T-cell (primary cell): ENCODE results near the gene ZFYVE27. TPM values are rescaled to one million over a fixed set of nuclear protein-coding genes. Genes with fewer than 3 reads are reported as not detected.

Source experiments
- ATAC-seq, 4 experiments: fragments of 200-7000 bp in 3 of 4; fragments of 150-1000 bp in 1 of 4; cut with Tn5 transposase; replicated peaks in 1 of 4; 1 replicate in 3 of 4; 2 replicates in 1 of 4; pipeline ENCODE4 v1.10.0; 2021; ENCODE audit warnings: moderate library complexity in 3 of 4, mild to moderate bottlenecking in 2 of 4, moderate number of reproducible peaks in 1 of 4
- CTCF ChIA-PET, 2 donors: fragments of 300-600 bp; sonication (Branson Sonifier 250); formaldehyde crosslinking; loops; one replicate each; lab custom pipeline; 2022; ENCODE audit warnings: antibody characterized with exemption in 2 of 2; lab: Charles Lee
- POLR2A ChIA-PET, 2 donors: fragments of 300-600 bp; sonication (Branson Sonifier 250); formaldehyde crosslinking; loops; one replicate each; lab custom pipeline; 2022; ENCODE audit warnings: antibody characterized with exemption in 2 of 2; lab: Charles Lee
- DNase-seq, 35 experiments: peaks; one replicate each; pipeline versions ENCODE4 v3.0.0 to v3.0.0-alpha.2; 2013 to 2023
- H3K27ac ChIP-seq: one replicate; pipeline ENCODE4 v1.5.1; 2013; ENCODE audit warnings: low read length
- H3K27me3 ChIP-seq, 2 experiments: replicated peaks in 1 of 2; 1 replicate in 1 of 2; 2 replicates in 1 of 2; pipeline versions ENCODE4 v1.6.1 to v1.7.0; 2013; ENCODE audit warnings: low read length in 1 of 2, mixed read lengths in 1 of 2; ENCODE audit not compliant: control insufficient read depth in 2 of 2, insufficient read depth in 2 of 2; ENCODE audit errors: extremely low read depth in 1 of 2
- H3K36me3 ChIP-seq, 2 donors: 1 replicate in 1 of 2; 2 replicates in 1 of 2; pipeline versions ENCODE4 v1.6.1 to v1.7.0; 2013; ENCODE audit warnings: low read length in 1 of 2; ENCODE audit not compliant: control insufficient read depth in 2 of 2, insufficient read depth in 1 of 2; ENCODE audit errors: extremely low read depth in 1 of 2
- H3K4me1 ChIP-seq, 2 experiments: 1 replicate in 1 of 2; 2 replicates in 1 of 2; pipeline versions ENCODE4 v1.6.1 to v1.7.0; 2013; ENCODE audit warnings: low read length in 2 of 2, mixed read lengths in 1 of 2; ENCODE audit not compliant: insufficient read depth in 2 of 2, control insufficient read depth in 1 of 2; ENCODE audit errors: extremely low read depth in 1 of 2
- H3K4me3 ChIP-seq, 2 donors: 1 replicate in 1 of 2; 2 replicates in 1 of 2; pipeline versions ENCODE4 v1.5.1 to v1.7.0; 2013; ENCODE audit warnings: mild to moderate bottlenecking in 2 of 2, low read length in 1 of 2, moderate library complexity in 1 of 2; ENCODE audit not compliant: control insufficient read depth in 1 of 2; ENCODE audit errors: extremely low read depth in 1 of 2
- H3K9me3 ChIP-seq: 2 replicates; pipeline ENCODE4 v1.7.0; 2013
- H3K27ac Mint-ChIP-seq, 2 donors: one replicate each; pipeline ENCODE4 v1.8.0; 2020 to 2021; ENCODE audit warnings: mild to moderate bottlenecking in 2 of 2, mixed read lengths in 2 of 2
- H3K27me3 Mint-ChIP-seq, 2 donors: one replicate each; pipeline ENCODE4 v1.8.0; 2021 to 2022; ENCODE audit warnings: mixed read lengths in 2 of 2
- H3K36me3 Mint-ChIP-seq: one replicate; pipeline ENCODE4 v1.8.0; 2021; ENCODE audit warnings: mixed read lengths
- H3K4me1 Mint-ChIP-seq, 3 donors: one replicate each; pipeline ENCODE4 v1.8.0; 2020 to 2022; ENCODE audit warnings: mixed read lengths in 3 of 3, mild to moderate bottlenecking in 1 of 3
- H3K4me3 Mint-ChIP-seq, 3 donors: one replicate each; pipeline ENCODE4 v1.8.0; 2020 to 2022; ENCODE audit warnings: mild to moderate bottlenecking in 3 of 3, mixed read lengths in 3 of 3, moderate library complexity in 3 of 3
- H3K9me3 Mint-ChIP-seq, 3 donors: one replicate each; pipeline ENCODE4 v1.8.0; 2020 to 2022; ENCODE audit warnings: mixed read lengths in 3 of 3
- WGBS: methylation state at CpG from one replicate; pipeline ENCODE4 v1.1.5; 2013; ENCODE audit warnings: missing lambda C conversion rate; ENCODE audit not compliant: insufficient coverage; 5-methylcytosine and 5-hydroxymethylcytosine counted together
- total RNA-seq, 35 experiments: library from RNA in 6 of 35; stranded (reverse) in 6 of 35; fragments of 120-200 nt in 1 of 35; gene quantifications; one replicate each; pipeline versions ENCODE4 v1.2.1 to v1.2.4 and lab custom pipeline; 2013 to 2026

The ZFYVE27 gene
- total RNA-seq, 5 donors from 2014 or later (not counting 1 experiment from before 2014, with no cell fraction given) = 57.6 to 68.0 (median 60.0) TPM

DNA sequence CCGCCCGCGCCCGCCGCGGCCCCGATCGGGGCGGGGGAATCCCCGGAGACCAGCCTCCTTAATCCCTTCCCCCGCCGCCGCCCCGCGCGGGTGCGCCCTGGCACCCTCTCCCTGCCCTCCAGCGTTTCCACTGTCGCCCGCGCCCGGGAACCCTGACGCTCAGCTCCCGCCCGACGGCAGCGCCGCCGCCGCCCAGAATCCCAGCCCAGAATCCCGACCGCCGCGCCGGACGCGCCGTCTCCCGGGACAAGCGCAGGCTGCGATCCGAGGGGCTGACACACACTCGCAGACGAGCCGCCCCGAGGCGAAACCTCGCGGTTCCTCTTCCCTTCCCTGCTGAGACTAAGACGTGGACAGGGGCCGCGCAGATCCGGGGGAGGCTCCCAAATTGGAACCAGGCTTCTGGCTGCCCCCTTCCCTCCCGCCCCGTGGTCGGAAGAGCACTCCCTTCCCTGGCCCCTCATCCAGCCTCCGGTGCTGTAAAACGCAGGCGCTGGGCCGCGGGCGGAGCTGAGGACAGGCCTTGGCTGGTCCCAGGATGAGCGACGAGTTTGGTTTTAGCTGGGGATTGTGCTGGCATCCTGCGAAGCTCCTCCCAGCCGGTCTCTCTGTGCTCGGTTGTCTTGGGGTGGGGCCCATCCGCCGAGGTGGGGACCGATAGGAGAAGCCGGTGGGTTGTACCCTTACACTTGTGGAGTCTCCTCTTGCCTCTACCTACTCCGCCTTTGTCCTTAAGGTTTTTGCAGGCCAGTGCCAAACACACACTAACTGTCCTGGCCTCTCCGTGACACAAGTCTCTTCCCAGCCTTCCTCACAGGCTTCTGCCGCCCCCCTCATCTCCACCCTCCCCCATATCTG, 22.3 kb upstream of the ZFYVE27 start:
- Histone ChIP-seq H3K4me3 (peak overlapping the region; percentile 32 to 75), H3K4me1 (peaks cover 4 to 16% of the 10 kb centered on the region in 2 experiments), H3K9me3 (no peaks in the 10 kb centered on the region), H3K27ac (no peak overlapping the region), H3K36me3 (no peaks in the 10 kb centered on the region), H3K27me3 (peaks cover 0 to 46% of the 10 kb centered on the region in 2 experiments)
- peaks cover 13 to 15% (median 15%) of the 10 kb centered on the region in 3 donors for H3K4me1 Mint-ChIP-seq
- WGBS = 9% methylated on average over 69 of the region's 74 CpGs
- ATAC-seq (peak; percentile 11 to 31 (median 16)), DNase-seq (peak in 6 of 35 experiments; percentile 2 to 32 (median 16))
- ChIA-PET POLR2A (interaction anchor here in 1 of 2 donors (0.5 kb wide), 1 partner anchor 116 kb away, joined by 3 read pairs; no protein-coding TSS in a partner anchor), CTCF (interaction anchor here in 1 of 2 donors (0.7 to 1.0 kb wide), 4 partner anchors 13 to 38 kb away, joined by 3 to 5 read pairs (median 3); partner anchors contain the start of genes AVPI1 and ZFYVE27)
- H3K4me3 Mint-ChIP-seq = peak overlapping the region; percentile 96 to 98 (median 97)
- no peaks in the 10 kb centered on the region for H3K9me3 Mint-ChIP-seq
- H3K27me3 Mint-ChIP-seq = peaks cover 7 to 23% of the 10 kb centered on the region in 2 donors
- no peak overlapping the region for H3K27ac Mint-ChIP-seq
- no peaks in the 10 kb centered on the region for H3K36me3 Mint-ChIP-seq

DNA sequence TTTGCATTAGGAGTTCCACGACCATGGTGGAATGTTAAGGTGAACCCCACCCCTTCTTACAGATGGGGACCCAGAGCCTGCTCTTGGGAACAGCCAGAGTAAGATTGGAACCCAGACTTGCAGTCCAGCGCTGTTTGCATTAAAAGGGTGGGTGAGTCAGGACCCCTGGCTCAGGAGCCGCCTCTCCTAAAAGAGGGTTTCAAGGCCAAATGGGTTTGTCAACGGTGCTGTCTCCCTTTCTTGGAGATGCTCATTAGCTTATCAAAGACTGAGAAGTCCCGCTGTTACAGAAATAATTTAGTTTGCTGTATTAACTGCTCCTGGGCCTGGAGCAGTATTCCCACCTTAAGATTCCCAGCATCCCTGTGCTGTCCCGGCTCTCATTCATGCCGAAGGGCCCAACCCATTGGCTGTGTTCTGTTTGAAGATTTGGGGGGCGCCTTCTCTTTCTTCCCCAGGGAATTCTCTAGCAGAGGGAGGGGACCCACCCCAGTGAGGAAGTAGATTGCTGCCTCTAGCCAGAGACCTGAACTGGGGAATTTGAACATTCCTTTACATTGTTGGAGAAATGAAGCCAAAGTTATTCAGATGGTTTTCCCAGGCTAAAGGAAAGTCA, 21.6 kb upstream of the ZFYVE27 start:
- no peak overlapping the region for H3K27ac ChIP-seq
- no peaks in the 10 kb centered on the region for H3K9me3 Mint-ChIP-seq
- H3K4me1 Mint-ChIP-seq = peaks cover 13 to 15% (median 15%) of the 10 kb centered on the region in 3 donors
- WGBS = 93% methylated on average over 3 of the region's 8 CpGs
- peaks cover 5 to 16% of the 10 kb centered on the region in 2 donors for H3K27me3 Mint-ChIP-seq
- H3K9me3 ChIP-seq = no peaks in the 10 kb centered on the region
- peak overlapping the region; percentile 96 to 98 (median 97) for H3K4me3 Mint-ChIP-seq
- CTCF ChIA-PET = interaction anchor here in 1 of 2 donors (0.7 to 1.0 kb wide), 2 partner anchors 14 to 39 kb away, joined by 3 read pairs; no protein-coding TSS in a partner anchor
- no peaks in the 10 kb centered on the region for H3K36me3 Mint-ChIP-seq
- H3K36me3 ChIP-seq = no peaks in the 10 kb centered on the region
- ATAC-seq (no peak), DNase-seq (no peak)
- H3K27ac Mint-ChIP-seq = no peak overlapping the region
- POLR2A ChIA-PET = no interaction called here
- H3K4me1 ChIP-seq = peaks cover 4 to 16% of the 10 kb centered on the region in 2 experiments
- H3K4me3 ChIP-seq = no peak overlapping the region
- H3K27me3 ChIP-seq = peaks cover 0 to 39% of the 10 kb centered on the region in 2 experiments

DNA sequence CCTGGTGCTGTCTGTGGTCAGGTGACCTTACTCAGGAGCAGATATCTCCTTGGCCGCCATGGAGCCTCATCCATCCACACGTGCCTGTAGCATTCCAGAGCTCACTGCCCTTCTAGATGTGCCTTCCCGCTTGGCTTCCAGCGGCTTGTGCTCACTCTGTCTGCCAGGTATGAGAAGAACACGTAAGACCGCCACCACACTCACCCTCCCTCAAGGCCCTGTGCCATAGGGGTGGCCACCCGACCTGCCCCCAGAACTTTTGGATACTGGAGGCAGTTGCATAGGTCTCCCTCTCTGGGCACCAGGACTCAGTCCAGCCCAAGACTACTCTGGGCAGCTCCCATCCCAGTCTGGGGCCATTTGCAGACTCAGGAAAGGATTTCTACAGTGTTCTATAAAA, 19.3 kb upstream of the ZFYVE27 start:
- Mint-ChIP-seq H3K27ac (no peak overlapping the region), H3K4me3 (no peak overlapping the region), H3K9me3 (no peaks in the 10 kb centered on the region), H3K4me1 (peaks cover 10 to 14% (median 12%) of the 10 kb centered on the region in 3 donors), H3K27me3 (peaks cover 5 to 10% of the 10 kb centered on the region in 2 donors), H3K36me3 (no peaks in the 10 kb centered on the region)
- no peak overlapping the region for H3K27ac ChIP-seq
- ATAC-seq (no peak), DNase-seq (no peak)
- 79% methylated on average over 4 of the region's 7 CpGs for WGBS
- H3K4me3 ChIP-seq = no peak overlapping the region
- peaks cover 0 to 24% of the 10 kb centered on the region in 2 experiments for H3K27me3 ChIP-seq
- H3K9me3 ChIP-seq = no peaks in the 10 kb centered on the region
- no peaks in the 10 kb centered on the region for H3K36me3 ChIP-seq
- H3K4me1 ChIP-seq = peaks cover 4 to 16% of the 10 kb centered on the region in 2 experiments
- CTCF ChIA-PET = no interaction called here
- POLR2A ChIA-PET = no interaction called here

DNA sequence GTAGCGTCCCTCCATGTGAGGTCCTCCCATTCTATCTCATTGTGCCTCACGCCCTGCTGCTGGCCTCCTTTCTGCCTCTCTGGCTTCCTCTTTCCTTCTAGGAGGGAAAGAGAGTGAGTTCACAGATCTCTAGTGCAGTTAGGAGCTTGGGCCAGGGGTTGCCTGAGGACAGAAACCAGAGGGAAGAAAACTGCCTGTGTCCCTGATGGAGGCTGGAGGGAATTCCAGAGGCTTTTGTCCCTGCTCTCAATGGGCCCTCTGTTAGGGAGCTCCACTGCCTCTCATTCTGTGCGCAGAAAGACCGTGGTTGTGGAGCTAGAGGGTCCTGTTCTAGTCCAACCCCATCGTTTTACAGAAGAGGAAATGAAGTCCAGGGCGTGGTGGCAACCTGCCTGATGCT, 18.8 kb upstream of the ZFYVE27 start:
- Histone ChIP-seq H3K4me1 (peaks cover 2 to 12% of the 10 kb centered on the region in 2 experiments), H3K36me3 (no peaks in the 10 kb centered on the region), H3K27ac (no peak overlapping the region), H3K9me3 (no peaks in the 10 kb centered on the region), H3K27me3 (peaks cover 0 to 19% of the 10 kb centered on the region in 2 experiments), H3K4me3 (no peak overlapping the region)
- WGBS = 90% methylated on average over 3 of the region's 6 CpGs
- H3K27ac Mint-ChIP-seq = no peak overlapping the region
- peaks cover 0 to 5% of the 10 kb centered on the region in 2 donors for H3K27me3 Mint-ChIP-seq
- DNase-seq (no peak), ATAC-seq (no peak)
- H3K4me1 Mint-ChIP-seq = peaks cover 5 to 9% (median 7%) of the 10 kb centered on the region in 3 donors
- H3K36me3 Mint-ChIP-seq = no peaks in the 10 kb centered on the region
- ChIA-PET CTCF (interaction anchor here in 1 of 2 donors (0.8 kb wide), 1 partner anchor 1085 kb away, joined by 3 read pairs; no protein-coding TSS in a partner anchor), POLR2A (interaction anchor here in 1 of 2 donors (0.6 kb wide), 1 partner anchor 23 kb away, joined by 4 read pairs; no protein-coding TSS in a partner anchor)
- no peaks in the 10 kb centered on the region for H3K9me3 Mint-ChIP-seq
- H3K4me3 Mint-ChIP-seq = no peak overlapping the region

DNA sequence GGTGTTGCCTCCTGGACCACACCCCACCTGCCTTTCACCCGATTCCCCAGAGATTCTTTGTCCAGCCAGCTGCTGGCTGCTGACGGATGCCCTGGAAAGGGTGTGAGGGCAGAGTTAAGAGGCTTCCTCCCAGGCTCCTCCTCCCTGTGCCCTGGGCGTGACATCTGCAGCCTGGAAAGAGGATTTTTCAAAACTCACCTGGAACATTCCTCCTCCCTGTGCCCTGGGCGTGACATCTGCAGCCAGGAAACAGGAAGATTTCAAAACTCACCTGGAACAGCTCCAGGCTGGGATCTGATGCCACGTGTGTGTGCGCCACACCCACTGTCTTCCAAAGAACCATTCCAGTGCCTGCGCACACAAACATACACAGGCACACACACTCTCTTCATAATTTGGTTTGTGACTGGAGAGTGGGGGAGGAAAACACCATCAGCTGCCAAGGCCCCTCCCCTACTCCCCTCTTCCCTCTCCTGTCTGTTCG, 18.2 kb upstream of the ZFYVE27 start:
- ATAC-seq = no peak
- no peak overlapping the region for H3K4me3 Mint-ChIP-seq
- CTCF ChIA-PET = interaction anchor here (0.8 to 1.6 kb wide), 3 partner anchors 10 to 1085 kb away, joined by 3 to 6 read pairs (median 3); no protein-coding TSS in a partner anchor
- WGBS = 80% methylated on average over 1 of the region's 8 CpGs
- no peak for DNase-seq
- H3K27ac ChIP-seq = no peak overlapping the region
- no peaks in the 10 kb centered on the region for H3K9me3 ChIP-seq
- H3K27me3 Mint-ChIP-seq = peaks cover 0 to 5% of the 10 kb centered on the region in 2 donors
- H3K36me3 ChIP-seq = no peaks in the 10 kb centered on the region
- no peaks in the 10 kb centered on the region for H3K36me3 Mint-ChIP-seq
- POLR2A ChIA-PET = interaction anchor here in 1 of 2 donors (0.6 kb wide), 1 partner anchor 24 kb away, joined by 4 read pairs; no protein-coding TSS in a partner anchor
- H3K4me3 ChIP-seq = no peak overlapping the region
- no peak overlapping the region for H3K27ac Mint-ChIP-seq
- H3K27me3 ChIP-seq = peaks cover 0 to 17% of the 10 kb centered on the region in 2 experiments
- peaks cover 0 to 9% of the 10 kb centered on the region in 2 experiments for H3K4me1 ChIP-seq
- peaks cover 5 to 7% (median 5%) of the 10 kb centered on the region in 3 donors for H3K4me1 Mint-ChIP-seq
- no peaks in the 10 kb centered on the region for H3K9me3 Mint-ChIP-seq
